ENCODE data around the gene FZD10.

Gene FZD10

DNA sequence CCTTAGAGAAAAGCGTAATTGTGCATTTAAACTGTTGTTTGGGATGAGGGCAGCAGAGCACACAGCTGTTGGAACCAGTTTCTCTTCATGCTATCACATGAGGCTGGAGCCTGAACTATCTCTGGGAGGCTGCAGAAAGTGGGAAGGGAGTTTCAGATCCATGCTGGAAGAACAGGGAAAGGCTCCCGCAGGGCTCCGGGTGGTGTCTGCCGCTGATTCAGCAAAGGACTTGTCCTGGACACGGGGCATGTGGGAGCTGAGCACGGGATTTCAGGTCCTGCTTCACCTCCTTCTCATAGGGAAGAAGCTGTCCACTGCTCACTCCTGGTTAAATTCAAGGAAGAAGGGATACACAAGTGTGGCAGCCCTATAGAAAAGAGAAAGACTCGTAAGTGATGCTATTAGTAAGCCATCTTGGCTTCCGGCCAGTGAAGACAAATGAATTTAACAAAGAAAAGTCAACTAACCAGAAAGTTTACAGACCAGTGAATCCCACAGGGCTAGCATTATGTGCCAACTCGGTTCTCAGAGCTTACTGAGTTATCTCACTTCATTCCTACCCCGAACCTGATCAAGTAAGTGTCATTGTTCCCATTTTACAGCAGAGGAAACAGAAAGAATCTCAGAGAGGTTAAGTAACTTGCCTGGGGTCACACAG, 6.7 kb upstream of the FZD10 start:
- no peak for DNase-seq

DNA sequence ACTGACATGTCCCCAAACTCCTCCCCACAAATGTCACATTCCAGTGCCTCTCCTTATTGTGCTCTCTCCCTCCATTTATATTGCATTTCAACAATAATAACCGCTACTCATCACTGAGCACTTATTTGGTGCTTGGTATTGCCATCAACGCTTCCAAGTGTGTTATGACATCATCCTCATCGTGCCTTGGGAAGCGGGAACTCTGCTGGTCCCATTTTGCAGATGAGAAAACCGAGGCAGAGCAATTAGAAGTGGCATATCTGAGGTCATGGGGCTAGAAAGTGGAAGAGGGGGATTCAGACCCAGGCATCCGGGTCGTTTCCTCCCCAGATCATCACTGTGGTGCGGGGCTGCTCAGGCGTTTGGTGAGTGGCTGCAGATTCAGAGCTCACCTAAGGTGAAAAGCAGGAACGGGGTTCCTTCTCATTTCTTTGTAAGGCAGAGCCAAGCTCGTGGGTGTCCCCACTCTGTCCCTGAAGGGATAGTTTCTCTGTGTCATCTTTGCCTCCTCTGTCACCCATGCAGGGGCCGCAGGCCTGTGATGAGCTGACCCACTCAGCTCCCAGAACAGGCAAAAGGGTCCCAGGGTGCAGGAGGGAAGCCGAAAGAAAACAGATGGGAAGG, 5.5 kb upstream of the FZD10 start:
- DNase-seq: no peak

DNA sequence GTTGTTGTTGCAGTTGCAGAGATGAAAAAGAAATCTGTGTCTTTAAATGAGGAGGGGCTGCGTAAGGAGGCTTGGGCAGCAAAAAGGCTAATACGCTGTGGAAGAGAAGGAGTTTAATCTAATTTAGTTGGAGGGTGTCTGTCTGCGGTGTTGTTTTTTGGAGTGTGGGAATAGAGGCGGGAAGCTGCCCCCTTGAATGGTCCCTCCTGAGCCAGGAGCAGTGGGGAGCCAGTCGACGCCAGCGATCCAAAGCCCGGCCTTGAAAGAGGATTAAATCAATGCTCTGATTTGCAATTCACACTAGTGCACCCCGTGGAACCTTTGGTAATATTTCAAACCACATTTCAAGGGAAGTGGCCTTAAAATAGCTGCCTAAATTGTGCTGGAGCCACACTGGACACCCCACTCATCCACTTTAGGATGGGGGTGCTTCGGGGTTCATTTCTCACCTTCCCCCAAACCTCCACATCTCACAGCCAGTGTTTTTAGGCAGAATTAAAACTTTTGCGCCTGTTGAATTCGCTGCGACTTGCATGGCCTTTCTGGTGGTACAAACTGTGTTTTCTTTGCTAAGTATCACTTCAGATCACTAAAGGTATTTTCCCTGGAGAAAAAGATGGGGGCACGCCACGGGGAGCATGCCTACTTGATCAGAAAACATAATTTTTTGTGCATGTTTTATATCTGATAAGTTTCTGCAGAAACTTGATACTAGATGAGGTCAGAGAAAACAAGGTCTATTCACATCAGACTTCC, 4.1 kb upstream of the FZD10 start:
- DNase-seq: no peak

DNA sequence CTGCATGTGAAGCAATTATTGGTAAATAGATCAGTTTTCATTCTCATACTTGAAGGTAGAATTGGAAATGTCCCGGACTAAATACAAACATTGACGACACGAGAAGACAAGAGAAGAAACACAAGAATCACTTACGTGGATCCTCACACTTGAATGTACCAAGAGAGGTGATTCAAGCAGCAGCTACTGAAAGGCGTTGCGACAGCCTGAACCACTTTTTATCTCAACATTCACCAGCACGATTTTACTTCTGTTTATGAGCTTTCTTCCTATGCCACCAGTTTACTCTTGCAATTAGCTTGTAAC, 3.6 kb upstream of the FZD10 start:
- DNase-seq: no peak

DNA sequence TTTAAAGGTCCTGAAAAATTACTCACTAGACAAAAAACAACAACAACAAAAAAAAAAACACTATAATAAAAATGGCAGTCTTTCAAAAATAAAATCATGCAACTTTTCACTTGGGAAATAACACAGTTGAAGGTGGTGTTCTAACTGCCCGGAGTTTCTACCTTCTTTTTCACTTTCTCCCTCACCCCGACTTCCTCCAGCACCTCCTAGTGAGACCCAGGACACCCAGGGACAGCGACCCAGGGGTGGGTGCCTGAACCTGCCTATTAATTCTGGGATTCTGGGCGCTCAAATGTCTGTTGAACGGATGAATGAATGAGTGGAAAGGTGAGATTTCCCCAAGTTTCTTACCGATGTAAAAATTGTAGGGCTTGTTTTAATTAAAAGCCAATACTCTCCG, 2.0 kb upstream of the FZD10 start:
- DNase-seq: no peak

DNA sequence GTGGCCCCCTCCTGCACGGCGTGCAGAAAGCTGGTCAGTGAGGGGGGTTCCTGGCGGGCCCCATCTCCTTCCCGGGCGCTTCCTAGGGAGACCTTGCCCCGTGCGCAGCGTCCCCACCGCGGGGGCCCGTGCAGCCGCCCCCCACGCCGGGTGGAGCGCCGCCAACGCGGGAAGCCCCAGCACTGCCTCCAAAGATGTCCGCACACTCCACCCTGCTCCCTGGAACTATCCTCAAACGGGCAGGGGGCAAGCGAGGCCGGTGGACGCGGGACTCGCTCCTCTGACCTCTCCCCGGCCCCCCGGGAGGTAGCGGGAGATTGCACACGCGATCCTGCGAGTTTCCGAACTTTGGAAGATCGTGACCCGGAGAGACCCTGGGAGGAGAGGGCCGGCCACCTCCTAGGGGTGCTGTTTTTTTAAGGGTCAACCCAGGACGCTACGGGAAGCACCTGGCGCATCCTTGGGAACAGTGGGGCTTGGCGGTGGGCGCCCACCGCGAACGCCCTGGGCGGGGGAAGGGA, 1.5 kb upstream of the FZD10 start:
- no peak for DNase-seq

DNA sequence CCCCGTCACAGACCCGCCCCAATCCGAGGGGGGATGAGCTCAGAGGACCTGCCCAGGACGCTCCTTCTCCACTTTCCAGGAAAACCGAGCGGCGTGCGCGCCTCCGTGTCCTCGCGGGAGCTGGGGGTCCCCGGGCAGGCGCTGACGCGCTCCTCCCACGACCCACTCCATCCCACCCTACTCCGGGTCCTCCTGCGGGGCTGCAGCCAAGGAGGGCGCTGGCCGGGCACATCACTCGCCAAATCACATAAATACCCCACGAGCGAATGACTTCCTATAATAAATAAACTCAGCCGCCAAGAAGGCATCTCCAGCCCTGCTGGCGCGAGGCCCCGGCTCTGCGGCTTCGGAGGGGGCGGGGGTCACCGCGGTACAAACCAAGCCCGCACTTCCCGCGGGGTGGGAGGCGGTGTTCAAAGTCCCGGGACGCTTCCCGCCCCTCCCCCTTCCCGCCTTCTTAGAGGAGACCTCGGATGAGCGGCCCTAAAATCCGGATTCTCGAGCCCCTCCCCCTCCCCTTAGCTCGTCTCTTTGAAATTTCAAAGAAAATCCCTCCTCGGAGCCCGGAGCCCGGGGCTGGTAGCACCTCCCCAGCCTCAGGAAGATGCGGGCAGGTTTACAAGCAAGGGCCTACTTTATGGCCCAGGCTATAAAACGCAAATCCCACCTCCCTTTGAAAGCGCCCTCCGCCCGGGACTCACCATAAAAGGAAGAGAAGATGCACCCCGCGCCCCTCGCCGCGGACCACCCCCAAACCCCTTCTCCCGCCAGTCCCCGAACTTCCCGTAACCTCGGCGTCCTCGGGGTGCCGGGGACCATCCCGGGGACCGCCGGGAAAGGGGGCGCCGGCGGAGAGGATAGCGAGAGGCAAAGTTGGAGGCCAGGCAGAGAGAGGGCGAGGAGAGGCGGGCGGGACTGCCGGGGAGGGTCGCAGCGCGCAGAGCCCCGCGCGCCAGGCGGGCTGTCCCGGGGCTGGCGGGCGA, 712 bp upstream of the FZD10 start:
- DNase-seq: no peak

DNA sequence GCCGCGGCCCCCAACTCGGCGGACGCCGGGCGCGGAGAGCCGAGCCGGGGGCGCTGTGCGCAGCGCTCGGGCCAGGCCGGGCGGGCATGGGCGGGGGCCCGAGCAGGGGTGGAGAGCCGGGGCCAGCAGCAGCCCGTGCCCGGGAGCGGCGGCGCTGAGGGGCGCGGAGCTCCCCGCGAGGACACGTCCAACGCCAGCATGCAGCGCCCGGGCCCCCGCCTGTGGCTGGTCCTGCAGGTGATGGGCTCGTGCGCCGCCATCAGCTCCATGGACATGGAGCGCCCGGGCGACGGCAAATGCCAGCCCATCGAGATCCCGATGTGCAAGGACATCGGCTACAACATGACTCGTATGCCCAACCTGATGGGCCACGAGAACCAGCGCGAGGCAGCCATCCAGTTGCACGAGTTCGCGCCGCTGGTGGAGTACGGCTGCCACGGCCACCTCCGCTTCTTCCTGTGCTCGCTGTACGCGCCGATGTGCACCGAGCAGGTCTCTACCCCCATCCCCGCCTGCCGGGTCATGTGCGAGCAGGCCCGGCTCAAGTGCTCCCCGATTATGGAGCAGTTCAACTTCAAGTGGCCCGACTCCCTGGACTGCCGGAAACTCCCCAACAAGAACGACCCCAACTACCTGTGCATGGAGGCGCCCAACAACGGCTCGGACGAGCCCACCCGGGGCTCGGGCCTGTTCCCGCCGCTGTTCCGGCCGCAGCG, 639 bp downstream of the FZD10 start:
- DNase-seq: no peak

DNA sequence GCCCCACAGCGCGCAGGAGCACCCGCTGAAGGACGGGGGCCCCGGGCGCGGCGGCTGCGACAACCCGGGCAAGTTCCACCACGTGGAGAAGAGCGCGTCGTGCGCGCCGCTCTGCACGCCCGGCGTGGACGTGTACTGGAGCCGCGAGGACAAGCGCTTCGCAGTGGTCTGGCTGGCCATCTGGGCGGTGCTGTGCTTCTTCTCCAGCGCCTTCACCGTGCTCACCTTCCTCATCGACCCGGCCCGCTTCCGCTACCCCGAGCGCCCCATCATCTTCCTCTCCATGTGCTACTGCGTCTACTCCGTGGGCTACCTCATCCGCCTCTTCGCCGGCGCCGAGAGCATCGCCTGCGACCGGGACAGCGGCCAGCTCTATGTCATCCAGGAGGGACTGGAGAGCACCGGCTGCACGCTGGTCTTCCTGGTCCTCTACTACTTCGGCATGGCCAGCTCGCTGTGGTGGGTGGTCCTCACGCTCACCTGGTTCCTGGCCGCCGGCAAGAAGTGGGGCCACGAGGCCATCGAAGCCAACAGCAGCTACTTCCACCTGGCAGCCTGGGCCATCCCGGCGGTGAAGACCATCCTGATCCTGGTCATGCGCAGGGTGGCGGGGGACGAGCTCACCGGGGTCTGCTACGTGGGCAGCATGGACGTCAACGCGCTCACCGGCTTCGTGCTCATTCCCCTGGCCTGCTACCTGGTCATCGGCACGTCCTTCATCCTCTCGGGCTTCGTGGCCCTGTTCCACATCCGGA, 1.4 kb downstream of the FZD10 start:
- no peak for DNase-seq

DNA sequence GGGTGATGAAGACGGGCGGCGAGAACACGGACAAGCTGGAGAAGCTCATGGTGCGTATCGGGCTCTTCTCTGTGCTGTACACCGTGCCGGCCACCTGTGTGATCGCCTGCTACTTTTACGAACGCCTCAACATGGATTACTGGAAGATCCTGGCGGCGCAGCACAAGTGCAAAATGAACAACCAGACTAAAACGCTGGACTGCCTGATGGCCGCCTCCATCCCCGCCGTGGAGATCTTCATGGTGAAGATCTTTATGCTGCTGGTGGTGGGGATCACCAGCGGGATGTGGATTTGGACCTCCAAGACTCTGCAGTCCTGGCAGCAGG, 1.9 kb downstream of the FZD10 start:
- DNase-seq: no peak

DNA sequence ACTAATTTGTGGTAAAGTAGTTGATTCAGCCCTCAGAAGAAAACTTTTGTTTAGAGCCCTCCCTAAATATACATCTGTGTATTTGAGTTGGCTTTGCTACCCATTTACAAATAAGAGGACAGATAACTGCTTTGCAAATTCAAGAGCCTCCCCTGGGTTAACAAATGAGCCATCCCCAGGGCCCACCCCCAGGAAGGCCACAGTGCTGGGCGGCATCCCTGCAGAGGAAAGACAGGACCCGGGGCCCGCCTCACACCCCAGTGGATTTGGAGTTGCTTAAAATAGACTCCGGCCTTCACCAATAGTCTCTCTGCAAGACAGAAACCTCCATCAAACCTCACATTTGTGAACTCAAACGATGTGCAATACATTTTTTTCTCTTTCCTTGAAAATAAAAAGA, 2.7 kb downstream of the FZD10 start:
- no peak for DNase-seq

DNA sequence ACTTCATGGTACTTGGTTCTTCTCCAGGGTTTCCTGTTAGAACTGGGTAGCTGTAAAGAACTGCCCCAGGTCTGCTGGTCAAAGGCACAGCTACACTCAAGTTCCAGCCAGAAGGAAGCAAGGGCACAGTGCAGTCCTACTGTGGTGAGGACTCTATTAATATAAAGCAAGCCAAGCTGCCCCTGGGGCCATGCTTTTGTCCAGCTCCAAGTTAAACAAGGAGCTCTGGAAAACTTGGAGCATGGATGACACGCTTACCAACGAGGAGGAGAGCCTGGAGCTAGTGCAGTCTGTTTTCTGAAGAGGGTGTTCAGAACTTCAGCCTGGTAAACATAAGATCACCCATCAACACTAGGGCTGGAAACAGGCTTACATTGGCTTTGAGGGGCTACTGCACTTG, 4.0 kb downstream of the FZD10 start:
- DNase-seq: no peak

DNA sequence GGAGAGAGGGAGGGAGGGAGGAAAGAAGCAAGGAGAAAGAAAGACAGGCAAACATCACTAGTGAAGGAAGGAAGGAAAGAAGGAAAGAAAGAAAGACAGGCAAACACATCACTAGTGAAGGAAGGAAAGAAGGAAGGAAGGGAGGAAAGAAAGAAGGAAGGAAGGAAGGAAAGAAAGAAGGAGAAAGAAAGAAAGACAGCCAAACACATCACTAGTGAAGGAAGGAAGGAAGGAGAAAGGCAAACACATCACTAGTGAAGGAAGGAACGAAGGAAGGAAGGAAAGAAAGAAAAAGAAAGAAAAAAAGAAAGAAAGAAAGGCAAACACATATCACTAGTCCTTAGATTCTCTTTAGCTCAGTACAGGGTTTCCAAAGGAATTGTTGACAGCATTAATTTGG, 5.3 kb downstream of the FZD10 start:
- DNase-seq: no peak

DNA sequence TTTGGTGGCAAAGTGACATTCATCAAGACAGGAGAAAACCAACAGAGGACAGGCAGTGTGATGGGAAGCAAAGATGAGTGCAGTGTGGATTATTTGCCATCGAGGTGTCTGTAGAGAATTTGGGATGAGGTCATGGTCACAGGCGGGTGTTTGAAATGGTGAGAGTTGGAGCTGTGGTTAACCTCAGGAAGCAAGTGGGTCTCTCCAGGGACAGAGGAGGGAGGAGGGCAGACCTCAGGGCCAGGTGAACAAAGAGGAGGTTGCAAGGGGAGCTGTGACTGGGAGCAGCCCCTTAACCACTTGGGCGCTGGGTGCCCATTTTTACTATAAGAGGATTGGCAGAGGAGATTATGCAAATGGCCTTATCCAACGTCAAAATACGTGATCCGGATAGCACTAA, 7.0 kb downstream of the FZD10 start:
- DNase-seq: no peak

DNA sequence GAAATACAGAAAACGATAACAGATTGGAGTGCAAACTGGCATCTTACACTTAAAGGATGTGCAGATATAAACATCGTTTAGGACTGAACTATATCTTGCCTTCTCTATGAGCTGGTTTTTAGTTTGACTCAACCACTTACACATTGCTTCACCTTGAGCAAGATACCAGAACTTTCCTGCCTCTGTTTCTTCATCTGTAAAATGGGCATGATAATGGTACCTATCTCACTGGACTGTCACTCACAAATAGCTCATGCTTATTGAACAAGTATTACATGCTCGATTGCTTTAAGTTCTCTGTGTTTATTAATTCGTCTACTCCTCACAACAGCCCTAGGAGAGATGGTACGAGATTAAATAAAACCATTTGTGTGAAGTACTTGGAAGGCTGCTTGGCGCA, 7.7 kb downstream of the FZD10 start:
- DNase-seq: no peak

DNA sequence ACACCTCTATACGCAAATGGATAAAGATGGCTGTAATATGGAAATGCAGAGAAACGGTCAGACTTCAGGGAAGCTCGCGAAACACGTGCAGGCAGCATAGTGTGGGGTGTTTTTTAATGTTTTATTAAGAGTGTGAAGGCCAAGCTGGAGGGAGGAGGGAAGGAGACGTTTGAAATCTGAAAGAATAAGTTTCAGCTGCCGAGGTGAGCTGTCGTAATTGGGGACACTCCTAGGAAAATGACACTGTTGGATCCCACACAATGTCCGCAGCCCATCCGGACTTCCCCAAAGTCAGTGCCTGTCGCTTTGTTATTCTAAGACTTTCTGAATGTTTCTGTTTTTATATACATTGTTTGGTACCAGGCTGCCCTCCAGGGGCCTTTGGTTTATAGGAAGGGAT, 8.3 kb downstream of the FZD10 start:
- DNase-seq: no peak

DNA sequence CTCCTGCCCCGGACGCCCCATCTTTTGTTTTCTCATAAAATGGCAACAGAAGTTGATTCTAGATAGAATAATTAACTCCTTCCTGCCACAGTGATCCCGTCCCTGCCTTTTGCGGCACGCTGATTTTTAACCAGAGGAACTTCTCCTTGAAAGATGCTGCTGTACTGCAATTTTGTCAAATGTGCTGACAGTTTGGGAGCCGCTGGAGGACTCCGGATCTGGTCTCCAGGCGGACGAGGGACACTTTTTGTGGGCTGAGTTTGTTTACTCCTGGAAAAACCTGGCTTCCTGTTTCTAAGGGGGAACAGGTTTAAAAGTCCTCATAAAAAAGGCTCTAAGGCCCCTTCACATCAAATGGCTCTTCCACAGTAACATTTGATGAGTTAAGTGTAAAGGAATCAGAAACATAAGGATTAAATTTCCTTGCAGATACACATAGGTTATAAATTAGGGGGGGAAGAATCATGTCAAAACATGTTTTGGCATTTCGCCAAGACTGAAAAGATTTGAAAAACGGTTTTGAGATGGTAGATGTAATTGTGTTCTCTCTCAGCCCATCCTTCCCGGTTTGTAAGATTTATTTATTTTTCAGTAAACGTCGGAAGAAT, 15.5 kb downstream of the FZD10 start:
- DNase-seq: no peak

DNA sequence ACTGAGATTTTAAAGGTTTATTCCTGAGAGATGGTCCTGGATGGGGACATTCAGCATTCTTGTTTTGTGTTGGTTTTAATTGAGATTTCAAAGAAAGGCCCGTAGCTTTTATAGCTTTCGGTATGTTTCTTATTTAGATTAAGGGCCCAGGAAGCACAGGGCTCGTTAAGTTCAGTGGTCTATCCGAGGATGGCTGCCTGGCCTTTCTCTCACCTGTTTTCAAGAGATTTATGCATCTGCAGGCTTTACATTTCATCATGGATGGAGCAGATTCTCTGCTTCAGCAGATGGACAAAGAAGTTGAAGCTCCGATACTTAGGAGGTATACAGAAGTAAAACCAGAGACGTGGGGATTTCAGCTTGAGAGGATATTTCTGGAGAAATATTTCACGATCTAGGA, 16.0 kb downstream of the FZD10 start:
- DNase-seq: no peak

DNA sequence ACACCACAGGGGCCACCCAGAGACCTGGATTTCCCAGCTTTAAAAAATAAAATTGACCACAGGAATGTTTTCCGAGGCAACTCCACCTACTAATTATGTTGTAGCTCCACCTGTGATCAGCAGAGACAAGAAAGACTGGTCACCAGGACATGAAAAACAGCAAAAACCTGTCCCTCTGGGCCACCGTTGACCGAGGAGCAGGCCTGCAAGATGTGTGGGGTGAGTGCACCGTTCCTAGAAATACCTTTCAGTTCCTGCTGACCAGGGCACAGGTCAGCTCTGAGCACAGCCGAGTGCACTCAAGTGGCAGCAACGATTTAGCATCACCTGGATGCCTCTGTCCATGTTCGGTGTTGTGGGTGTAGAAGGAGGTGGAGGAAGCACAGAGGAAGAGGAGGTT, 16.9 kb downstream of the FZD10 start:
- no peak for DNase-seq

DNA sequence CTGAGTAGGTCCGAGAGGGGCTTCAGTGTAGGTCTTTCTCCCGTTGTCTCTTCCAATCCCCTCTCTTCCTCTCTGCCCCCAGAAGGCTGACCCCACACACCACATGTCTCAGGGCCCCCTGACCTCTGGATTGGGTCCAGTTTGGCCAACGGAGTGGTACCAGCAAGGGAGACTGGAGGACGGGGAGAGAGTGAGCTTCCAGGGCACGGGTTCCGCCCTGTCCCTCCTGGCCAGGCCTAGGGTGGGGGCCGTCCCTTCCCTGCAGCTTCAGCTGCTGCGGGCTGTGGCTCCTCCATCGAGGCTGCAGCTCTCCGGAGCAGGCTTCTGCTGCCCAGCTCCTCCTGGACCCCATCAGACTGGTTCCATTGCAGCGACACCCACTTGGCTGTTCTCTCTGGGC, 17.4 kb downstream of the FZD10 start:
- no peak for DNase-seq

DNA sequence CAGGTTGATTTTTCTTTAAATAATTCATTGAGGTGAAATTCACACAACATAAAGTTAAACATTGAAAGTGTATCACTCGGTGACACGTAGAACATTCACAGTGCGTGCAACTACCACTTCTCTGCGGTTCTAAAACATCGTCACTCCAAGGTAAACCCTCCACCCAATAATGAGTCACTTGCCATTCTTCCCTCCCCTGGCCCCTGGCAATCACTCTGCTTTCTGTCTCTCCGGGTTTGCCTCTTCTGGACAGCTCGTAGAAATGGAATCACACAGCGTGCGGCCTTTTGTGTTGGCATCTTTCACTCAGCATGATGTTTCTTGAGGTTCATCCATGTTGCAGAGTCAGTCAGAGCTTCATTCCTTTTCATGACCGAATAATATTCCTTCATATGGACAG, 18.9 kb downstream of the FZD10 start:
- DNase-seq: no peak
